Measurements from ENCODE around the gene RIMKLA.

Gene RIMKLA

GRCh38 chr1:42380586-42381279 is at the start of gene RIMKLA:
TSS of gene RIMKLA (plus strand) at chr1:42380792. CDS start at chr1:42380935, 143 bp downstream.
- in situ Hi-C loops (cut with HindIII; ENCODE audit: low sequenced_read_pairs), result no loop called here

- in situ Hi-C loops (cut with HindIII; ENCODE audit: low sequenced_read_pairs), result no loop called here
Measured at GRCh38 chr1:42332877-42333276, 47.7 kb upstream of the RIMKLA start.

- in situ Hi-C loops (cut with HindIII; ENCODE audit: low sequenced_read_pairs), result no loop called here
Measured at GRCh38 chr1:42333662-42334239, 46.8 kb upstream of the RIMKLA start.

GRCh38 chr1:42334240-42335049 is 46.1 kb upstream of the RIMKLA start:
- in situ Hi-C loops (cut with HindIII; ENCODE audit: low sequenced_read_pairs), result no loop called here

- in situ Hi-C loops (cut with HindIII; ENCODE audit: low sequenced_read_pairs), result no loop called here
Measured at GRCh38 chr1:42335050-42335808, 45.4 kb upstream of the RIMKLA start, which contains the start of gene FOXJ3. TSS of gene FOXJ3 (minus strand) at chr1:42335235. CDS start at chr1:42311093, 24,142 bp downstream.

GRCh38 chr1:42335809-42336518 is 44.6 kb upstream of the RIMKLA start:
- in situ Hi-C loops (cut with HindIII; ENCODE audit: low sequenced_read_pairs), result no loop called here

GRCh38 chr1:42336978-42337377 is 43.6 kb upstream of the RIMKLA start:
- in situ Hi-C loops (cut with HindIII; ENCODE audit: low sequenced_read_pairs), result no loop called here

GRCh38 chr1:42340093-42340492 is 40.5 kb upstream of the RIMKLA start:
- in situ Hi-C loops (cut with HindIII; ENCODE audit: low sequenced_read_pairs), result no loop called here

GRCh38 chr1:42340901-42341300 is 39.7 kb upstream of the RIMKLA start:
- in situ Hi-C loops (cut with HindIII; ENCODE audit: low sequenced_read_pairs), result no loop called here

GRCh38 chr1:42343049-42343448 is 37.5 kb upstream of the RIMKLA start:
- in situ Hi-C loops (cut with HindIII; ENCODE audit: low sequenced_read_pairs), result no loop called here

GRCh38 chr1:42348498-42348897 is 32.1 kb upstream of the RIMKLA start:
- in situ Hi-C loops (cut with HindIII; ENCODE audit: low sequenced_read_pairs), result no loop called here

GRCh38 chr1:42350086-42350485 is 30.5 kb upstream of the RIMKLA start:
- in situ Hi-C loops (cut with HindIII; ENCODE audit: low sequenced_read_pairs), result no loop called here

GRCh38 chr1:42358791-42359190 is 21.8 kb upstream of the RIMKLA start:
- in situ Hi-C loops (cut with HindIII; ENCODE audit: low sequenced_read_pairs), result no loop called here

GRCh38 chr1:42359466-42359865 is 21.1 kb upstream of the RIMKLA start:
- in situ Hi-C loops (cut with HindIII; ENCODE audit: low sequenced_read_pairs), result no loop called here

- in situ Hi-C loops (cut with HindIII; ENCODE audit: low sequenced_read_pairs), result no loop called here
Measured at GRCh38 chr1:42364089-42364488, 16.5 kb upstream of the RIMKLA start.

GRCh38 chr1:42364542-42364941 is 16.1 kb upstream of the RIMKLA start:
- in situ Hi-C loops (cut with HindIII; ENCODE audit: low sequenced_read_pairs), result no loop called here

GRCh38 chr1:42365118-42365517 is 15.5 kb upstream of the RIMKLA start:
- in situ Hi-C loops (cut with HindIII; ENCODE audit: low sequenced_read_pairs), result no loop called here

- in situ Hi-C loops (cut with HindIII; ENCODE audit: low sequenced_read_pairs), result no loop called here
Measured at GRCh38 chr1:42368096-42368795, 12.3 kb upstream of the RIMKLA start.

GRCh38 chr1:42369471-42369870 is 11.1 kb upstream of the RIMKLA start:
- in situ Hi-C loops (cut with HindIII; ENCODE audit: low sequenced_read_pairs), result no loop called here
